GM18951 (cell line): Measurements from ENCODE around the gene PCOLCE2.

Source experiments
- POLR2A ChIP-seq: IDR thresholded peaks from 4 replicates; pipeline ENCODE4 v1.6.1; 2011; ENCODE audit warnings: mild to moderate bottlenecking; ENCODE audit not compliant: insufficient read length, insufficient read depth; ENCODE audit errors: extremely low read depth
- in situ Hi-C: fragments of 300-500 bp; cut with MboI; formaldehyde crosslinking; loops from one replicate; pipeline ENCODE4 v1.12.0; 2022; ENCODE audit warnings: low sequenced_read_pairs, mixed read lengths, inconsistent platforms; ENCODE audit not compliant: unreplicated experiment

The PCOLCE2 gene

GRCh38 chr3:142863930-142864920 lies 24.7 kb downstream of the PCOLCE2 start:
- no peak for TF ChIP-seq POLR2A
- in situ Hi-C loops = no loop called here

DNA sequence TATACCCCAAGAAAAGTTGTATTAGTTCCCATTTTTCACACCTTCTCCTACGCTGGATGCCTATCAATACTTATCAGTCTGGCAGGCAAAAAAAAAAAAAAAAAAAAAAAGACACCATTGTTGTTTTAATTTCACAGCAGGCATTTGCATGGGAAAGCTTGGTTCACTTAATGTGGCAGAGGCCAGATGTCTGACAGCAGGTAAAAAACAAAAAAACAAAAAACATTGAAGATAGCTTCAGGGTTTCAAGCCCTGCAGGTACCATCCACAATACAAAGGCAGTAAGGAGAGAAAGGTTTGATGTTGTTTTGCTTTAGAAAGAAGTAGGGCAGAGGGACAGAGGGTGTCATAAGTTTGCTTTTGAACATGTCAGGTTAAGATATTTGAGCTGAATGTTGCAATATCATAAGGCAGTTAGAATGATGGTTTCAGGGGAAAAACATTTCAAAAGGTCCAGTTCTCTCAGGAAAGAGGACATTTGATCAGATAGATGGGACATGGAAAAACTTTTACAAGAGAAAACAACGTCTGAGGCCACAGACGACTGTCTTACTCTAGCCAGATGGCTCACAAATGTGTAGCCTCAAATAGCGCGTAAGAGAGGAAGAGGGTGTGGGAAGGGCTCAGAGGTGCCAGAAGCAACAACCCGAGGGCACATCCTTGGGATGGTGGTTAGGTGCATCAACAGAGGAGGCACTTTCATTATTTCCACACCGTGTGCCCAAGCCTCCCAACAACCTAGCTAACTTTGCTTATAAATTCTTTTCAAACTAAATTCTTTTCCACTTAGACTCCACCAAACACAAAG lies 25.7 kb downstream of the PCOLCE2 start:
- TF ChIP-seq POLR2A = no peak
- in situ Hi-C loops = no loop called here

DNA sequence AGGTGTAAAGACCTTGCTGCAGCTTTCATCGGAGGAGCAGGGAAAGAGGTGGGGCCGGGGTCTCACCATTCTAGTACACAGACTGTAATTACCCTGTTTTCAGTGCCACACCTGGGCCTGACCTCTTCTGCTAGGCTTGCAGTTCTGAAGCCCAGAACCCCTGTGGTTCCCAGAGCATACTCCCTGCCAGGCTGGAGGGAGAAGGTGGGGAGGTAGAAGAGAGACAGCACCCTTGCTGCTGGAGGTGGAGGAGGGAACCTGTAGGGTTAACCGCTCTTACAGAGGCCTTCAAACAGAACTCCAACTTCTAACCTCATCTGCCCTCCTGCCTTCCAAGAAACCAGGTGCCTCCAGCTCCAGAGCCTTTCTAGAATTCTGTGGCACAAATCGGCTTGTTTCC lies 27.0 kb downstream of the PCOLCE2 start:
- in situ Hi-C loops = no loop called here
- no peak for TF ChIP-seq POLR2A

DNA sequence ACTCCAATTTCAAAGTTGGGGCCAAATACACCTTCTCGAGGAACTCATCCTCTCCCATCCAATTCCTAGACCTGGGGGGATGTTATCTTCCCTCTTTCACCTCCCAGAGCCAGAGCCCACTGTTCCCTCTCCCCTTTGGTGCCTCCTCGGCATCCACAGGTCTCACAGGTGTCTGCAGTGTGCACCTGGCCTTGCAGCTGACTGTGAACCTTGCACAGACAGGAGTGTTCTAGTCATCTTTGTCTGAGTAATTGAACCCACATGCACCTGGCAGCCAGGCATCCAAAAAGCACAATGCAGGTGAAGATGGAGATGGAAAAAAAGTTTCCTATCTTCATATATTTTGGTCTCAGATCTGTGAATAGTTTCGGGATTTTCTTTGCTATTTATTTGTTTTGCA lies 30.8 kb downstream of the PCOLCE2 start:
- in situ Hi-C loops = no loop called here
- TF ChIP-seq POLR2A = no peak

GRCh38 chr3:142857056-142857455 lies 31.8 kb downstream of the PCOLCE2 start:
- TF ChIP-seq POLR2A = no peak
- in situ Hi-C loops = no loop called here

DNA sequence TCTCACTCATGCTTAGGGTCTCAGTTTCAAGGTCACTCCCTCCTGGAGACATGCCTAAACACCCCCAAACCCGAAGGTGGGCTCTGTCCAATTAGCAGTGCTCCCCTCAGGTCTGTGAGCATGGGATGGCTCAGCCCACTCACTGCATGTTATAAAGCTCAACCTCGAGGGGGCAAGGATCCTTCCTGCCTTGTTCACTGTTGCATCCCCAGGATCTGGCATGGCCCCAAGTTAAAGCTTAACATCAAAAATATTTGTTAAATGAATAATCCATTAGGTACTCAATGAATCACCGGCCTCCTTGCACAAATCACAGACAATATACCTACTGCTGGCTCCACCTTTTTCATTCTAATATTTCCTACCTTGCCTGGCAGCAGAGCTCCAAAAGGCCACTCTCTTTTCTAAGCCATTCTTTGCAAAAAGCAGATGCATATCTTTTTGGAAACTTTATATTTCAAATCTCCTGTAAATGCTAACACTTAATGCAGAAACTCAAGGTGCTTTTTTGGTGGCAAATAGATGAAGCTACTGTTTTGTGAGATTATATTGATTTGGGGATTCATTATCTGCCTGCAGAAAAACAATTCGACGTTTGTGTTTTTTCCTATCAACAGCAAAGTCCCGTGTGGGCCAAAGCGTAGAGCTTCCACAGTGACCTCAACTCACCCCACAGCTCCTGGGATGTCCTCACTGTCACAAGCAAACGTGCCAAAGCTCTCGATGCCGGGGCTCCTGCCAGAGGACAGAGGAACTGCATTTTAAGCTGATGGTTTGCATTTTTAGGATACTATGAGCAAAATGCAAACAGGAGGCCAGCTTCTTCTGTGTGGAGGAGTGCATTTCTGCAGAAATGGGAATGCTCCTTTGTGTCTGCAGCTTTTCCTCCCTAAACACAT lies 35.4 kb downstream of the PCOLCE2 start:
- in situ Hi-C loops = no loop called here
- TF ChIP-seq POLR2A = no peak

DNA sequence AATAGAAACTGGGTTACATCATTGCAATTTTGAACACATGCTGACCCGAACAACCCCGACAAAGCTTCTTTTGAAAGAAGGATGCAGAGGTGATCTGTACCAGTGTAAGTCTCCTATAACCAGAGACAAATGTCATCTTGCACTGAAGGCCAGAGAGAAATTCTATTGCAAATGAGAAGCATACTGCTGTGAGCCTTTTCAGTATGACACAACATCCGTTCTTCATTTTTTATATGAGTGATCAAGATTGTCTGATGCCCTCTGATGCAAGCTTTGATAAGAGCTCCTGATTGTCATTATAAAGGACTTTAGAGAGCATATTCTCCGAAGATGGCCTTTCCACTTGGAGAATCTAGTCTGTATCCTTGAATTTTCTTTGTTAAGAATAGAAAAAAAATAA lies 36.9 kb downstream of the PCOLCE2 start:
- no peak for TF ChIP-seq POLR2A

DNA sequence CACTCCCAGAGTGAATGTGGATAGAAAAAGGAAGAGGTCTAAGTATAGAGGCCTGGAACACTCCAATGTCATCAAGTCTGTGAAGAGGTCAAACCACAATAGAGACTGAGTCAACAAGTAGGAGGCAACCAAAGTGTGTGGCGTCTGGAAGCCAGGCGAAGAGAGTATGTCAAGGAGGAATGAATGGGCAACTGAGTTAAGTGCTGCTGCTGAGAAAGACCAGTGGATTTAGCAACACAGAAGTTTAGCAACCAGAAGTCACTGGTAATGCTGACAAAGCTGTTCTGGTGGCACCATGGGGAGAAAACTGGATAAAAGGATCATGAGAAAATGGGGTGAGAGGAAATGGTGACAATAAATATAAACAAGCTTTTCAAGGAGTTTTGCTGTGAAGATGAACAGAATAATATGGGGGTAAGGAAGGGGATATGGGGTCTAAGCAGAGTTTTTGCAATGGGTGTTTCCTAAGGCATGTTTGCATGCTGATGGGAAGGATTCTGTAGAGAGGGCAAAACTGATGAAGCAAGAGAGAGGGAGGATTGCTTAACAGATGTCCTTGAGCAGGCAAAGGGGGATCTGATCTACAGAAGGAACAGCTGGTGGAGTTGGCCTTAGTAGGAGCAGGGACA lies 38.4 kb downstream of the PCOLCE2 start:
- no peak for TF ChIP-seq POLR2A
- in situ Hi-C loops = no loop called here

More for the DNA sequence above, 36.9 kb downstream of the PCOLCE2 start:
- in situ Hi-C loops = no loop called here

- in situ Hi-C loops = no loop called here
- TF ChIP-seq POLR2A = no peak
These were observed 39.7 kb downstream of the PCOLCE2 start for GRCh38 chr3:142849148-142849547.

DNA sequence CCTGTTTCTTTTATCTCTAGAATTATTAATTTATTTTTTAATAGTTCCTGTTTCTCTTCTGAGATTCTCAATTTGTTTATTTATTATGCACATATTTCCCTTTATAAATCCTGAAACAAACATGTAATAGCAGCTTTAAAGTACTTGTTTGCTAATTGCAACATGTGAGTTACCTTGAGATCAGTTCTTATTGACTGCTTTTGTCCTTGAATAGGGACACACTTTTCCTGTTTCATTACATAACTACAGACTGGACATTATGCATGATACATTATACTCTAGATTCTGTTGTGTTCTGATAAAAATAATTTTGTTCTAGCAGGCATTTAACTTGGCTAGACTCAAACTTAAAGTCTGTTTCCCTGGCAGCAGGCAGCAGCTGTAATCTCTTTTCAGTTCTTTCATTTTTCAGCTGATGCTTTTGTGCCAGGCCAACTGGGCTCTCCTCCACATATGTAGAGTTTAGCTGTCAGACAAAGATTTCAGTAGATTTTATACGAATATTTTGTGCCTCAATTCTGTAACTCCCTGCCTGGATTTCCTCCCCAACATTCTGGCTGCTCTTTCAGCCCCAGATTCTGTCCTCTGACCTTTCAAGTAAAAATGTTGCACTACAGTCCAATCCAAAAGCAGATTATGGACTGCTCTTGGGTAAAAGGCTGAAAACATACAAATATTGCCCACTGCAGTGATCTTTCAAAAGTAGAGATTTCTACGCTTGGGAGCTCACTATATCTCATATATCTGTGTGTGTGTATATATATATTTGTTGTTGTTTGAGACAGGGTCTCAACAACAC lies 41.9 kb downstream of the PCOLCE2 start:
- in situ Hi-C loops = no loop called here
- TF ChIP-seq POLR2A = no peak

- in situ Hi-C loops = no loop called here
- TF ChIP-seq POLR2A = no peak
These were observed 44.4 kb downstream of the PCOLCE2 start for GRCh38 chr3:142844339-142844977.
